OCI-LY3 (cell line): Measurements from ENCODE around the gene MIB1.

ENCODE experiments used
- EZH2phosphoT487 ChIP-seq: fragments of 200-600 bp; shearing (Covaris generic); IDR thresholded peaks from 2 replicates; pipeline ENCODE4 v1.6.1; 2018; ENCODE audit warnings: antibody characterized with exemption, mixed run types, low read depth
- TF ChIP-seq, protein P1 (sequence below): fragments of 200-600, 300-600 bp; sonication (generic); IDR thresholded peaks from 2 replicates; pipeline ENCODE4 v1.5.1; 2014; ENCODE audit warnings: antibody characterized with exemption, low read length, low read depth

DNA sequence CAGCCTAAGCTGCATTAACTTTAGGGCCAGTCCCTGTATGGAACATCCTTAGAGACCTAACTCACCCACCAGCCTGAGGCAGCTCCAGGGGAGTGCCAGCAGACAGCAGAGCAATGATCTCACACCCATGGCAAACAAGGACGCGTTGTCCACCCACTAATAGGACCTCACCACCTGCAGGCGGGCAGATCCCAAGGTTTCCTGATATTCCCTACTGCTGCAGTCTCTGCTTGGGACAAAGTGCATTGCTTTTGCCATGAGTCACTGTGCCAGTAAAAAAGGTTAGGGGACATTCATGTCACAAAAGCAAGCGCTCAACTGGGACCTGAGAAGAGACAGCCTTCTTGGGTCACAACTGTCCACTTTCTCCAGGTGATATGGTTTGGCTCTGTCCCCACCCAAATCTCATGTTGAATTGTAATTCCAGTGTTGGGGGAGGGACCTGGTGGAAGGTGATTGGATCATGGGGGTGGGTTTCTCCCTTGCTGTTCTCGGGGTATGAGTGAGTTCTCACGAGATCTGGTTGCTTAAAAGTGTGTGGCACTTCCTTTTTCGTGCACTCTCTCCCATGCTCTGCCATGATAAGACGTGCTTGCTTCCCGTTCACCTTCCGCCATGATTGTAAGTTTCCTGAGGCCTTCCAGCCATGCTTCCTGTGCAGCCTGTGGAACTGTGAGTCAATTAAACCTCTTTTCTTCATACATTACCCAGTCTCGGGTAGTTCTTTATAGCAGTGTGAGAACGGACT is 160.2 kb downstream of the MIB1 start:
- TF ChIP-seq, protein P1, sequence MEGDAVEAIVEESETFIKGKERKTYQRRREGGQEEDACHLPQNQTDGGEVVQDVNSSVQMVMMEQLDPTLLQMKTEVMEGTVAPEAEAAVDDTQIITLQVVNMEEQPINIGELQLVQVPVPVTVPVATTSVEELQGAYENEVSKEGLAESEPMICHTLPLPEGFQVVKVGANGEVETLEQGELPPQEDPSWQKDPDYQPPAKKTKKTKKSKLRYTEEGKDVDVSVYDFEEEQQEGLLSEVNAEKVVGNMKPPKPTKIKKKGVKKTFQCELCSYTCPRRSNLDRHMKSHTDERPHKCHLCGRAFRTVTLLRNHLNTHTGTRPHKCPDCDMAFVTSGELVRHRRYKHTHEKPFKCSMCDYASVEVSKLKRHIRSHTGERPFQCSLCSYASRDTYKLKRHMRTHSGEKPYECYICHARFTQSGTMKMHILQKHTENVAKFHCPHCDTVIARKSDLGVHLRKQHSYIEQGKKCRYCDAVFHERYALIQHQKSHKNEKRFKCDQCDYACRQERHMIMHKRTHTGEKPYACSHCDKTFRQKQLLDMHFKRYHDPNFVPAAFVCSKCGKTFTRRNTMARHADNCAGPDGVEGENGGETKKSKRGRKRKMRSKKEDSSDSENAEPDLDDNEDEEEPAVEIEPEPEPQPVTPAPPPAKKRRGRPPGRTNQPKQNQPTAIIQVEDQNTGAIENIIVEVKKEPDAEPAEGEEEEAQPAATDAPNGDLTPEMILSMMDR = no peak
- no peak for TF ChIP-seq EZH2phosphoT487
